SU-DHL-6 (cell line): ENCODE measurements around the gene BRD9.

Experiments used
- EZH2phosphoT487 ChIP-seq: fragments of 200-600 bp; sonication (generic), shearing (Covaris generic); conservative IDR thresholded peaks from 2 replicates; pipeline ENCODE4 v1.6.1; 2018; ENCODE audit warnings: mild to moderate bottlenecking, antibody characterized with exemption, low read length, moderate library complexity, mixed read lengths
- TF ChIP-seq, protein P1 (sequence below): fragments of 200-600 bp; sonication (generic); IDR thresholded peaks from one replicate; pipeline ENCODE4 v1.5.1; 2017; ENCODE audit warnings: antibody characterized with exemption, mild to moderate bottlenecking, low read length, moderate library complexity; ENCODE audit not compliant: insufficient read depth, poor library complexity, severe bottlenecking

DNA sequence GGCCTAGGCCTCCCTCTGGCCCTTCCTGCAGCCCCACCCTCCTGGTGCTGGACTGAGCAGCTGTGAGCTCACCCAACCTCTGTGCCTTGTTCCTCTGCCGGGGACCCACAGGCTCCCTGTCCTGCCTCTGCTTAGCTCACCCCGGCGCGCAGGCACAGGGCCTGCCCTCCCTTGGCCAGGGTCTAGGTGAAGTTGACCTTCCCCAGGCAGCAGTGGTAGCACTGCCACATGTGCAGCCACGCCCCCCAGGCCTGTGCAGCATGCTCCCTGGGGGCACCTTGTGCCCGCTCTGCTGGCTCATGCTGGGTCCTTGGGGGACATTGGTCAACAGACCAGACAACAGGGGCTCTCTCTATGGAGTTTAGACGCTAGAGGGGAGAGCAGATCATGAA lies 18.2 kb upstream of the BRD9 start:
- TF ChIP-seq, protein P1, sequence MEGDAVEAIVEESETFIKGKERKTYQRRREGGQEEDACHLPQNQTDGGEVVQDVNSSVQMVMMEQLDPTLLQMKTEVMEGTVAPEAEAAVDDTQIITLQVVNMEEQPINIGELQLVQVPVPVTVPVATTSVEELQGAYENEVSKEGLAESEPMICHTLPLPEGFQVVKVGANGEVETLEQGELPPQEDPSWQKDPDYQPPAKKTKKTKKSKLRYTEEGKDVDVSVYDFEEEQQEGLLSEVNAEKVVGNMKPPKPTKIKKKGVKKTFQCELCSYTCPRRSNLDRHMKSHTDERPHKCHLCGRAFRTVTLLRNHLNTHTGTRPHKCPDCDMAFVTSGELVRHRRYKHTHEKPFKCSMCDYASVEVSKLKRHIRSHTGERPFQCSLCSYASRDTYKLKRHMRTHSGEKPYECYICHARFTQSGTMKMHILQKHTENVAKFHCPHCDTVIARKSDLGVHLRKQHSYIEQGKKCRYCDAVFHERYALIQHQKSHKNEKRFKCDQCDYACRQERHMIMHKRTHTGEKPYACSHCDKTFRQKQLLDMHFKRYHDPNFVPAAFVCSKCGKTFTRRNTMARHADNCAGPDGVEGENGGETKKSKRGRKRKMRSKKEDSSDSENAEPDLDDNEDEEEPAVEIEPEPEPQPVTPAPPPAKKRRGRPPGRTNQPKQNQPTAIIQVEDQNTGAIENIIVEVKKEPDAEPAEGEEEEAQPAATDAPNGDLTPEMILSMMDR = no peak
- no peak for TF ChIP-seq EZH2phosphoT487
